ENCODE results near the gene CLIC1. TPM values are rescaled to one million over a fixed set of nuclear protein-coding genes. Genes with fewer than 3 reads are reported as not detected.

CLIC1 gene
- 454 and 463 TPM in 2 replicates for total RNA-seq
- 555 and 599 TPM in 2 replicates for polyA plus RNA-seq

DNA sequence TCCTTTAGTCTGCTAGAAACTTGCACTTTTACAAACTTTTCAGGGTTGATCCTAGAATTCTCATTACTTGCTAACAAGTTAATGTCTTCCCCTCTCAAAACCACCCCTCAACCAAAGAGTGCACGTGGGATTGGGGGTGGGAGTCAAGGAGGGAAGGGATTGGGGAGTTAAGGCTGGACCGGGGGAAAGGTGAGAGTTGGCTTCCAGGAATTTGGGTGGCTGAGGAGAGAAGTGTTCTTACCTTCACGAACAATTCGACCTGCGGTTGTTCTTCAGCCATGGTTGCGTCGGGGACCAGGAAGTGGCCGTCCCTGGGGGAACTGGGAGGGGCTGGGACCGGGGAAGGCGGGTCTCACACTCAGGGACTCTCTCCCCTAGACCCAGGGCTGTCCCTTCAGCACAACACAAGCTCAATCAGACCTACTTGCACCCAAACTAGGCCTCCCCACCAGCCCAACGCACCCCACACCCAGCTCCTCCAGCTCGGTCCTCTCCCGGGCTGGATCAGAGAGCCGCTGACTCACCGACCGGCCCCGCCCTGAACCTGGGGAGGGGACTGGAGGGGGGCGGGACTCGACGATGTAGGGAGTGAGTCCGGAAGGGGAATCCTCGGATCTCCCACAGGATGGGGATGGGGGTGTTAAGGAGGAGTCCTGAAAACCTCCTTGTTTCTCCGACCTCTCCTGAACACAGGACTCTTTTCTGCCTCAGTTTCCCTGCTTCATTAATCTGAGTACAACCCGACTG, at the start of gene CLIC1:
TSS of gene CLIC1 (minus strand) at position 510 of the 747 bp plus-strand sequence. CDS start at position 280, 230 bp downstream.
- H2AFZ ChIP-seq = peak within 1 kb of the TSS; percentile 40
- DNase-seq (ENCODE audit: low spot score) = peak; percentile 94
- no peak for TF ChIP-seq EZH2 (IDR thresholded peaks at IDR 0.05; ENCODE audit: borderline replicate concordance)
- TF ChIP-seq, protein P1, sequence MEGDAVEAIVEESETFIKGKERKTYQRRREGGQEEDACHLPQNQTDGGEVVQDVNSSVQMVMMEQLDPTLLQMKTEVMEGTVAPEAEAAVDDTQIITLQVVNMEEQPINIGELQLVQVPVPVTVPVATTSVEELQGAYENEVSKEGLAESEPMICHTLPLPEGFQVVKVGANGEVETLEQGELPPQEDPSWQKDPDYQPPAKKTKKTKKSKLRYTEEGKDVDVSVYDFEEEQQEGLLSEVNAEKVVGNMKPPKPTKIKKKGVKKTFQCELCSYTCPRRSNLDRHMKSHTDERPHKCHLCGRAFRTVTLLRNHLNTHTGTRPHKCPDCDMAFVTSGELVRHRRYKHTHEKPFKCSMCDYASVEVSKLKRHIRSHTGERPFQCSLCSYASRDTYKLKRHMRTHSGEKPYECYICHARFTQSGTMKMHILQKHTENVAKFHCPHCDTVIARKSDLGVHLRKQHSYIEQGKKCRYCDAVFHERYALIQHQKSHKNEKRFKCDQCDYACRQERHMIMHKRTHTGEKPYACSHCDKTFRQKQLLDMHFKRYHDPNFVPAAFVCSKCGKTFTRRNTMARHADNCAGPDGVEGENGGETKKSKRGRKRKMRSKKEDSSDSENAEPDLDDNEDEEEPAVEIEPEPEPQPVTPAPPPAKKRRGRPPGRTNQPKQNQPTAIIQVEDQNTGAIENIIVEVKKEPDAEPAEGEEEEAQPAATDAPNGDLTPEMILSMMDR (IDR thresholded peaks at IDR 0.05; ENCODE audit: poor library complexity) = no peak
- no peak for TF ChIP-seq EZH2phosphoT487 (IDR thresholded peaks at IDR 0.05; ENCODE audit: low read depth, severe bottlenecking, unreplicated experiment)
- H3K36me3 ChIP-seq (replicated peaks; ENCODE audit: insufficient read depth, low read depth) = no peaks in the 10 kb centered on the region
- H4K20me1 ChIP-seq (ENCODE audit: insufficient read depth, poor library complexity, severe bottlenecking) = peaks cover 15% of the 10 kb centered on the region
- WGBS (ENCODE audit: low lambda C conversion rate, missing lambda C conversion rate) = 1% methylated on average over 22 of the region's 24 CpGs
- peak within 1 kb of the TSS; percentile 91 for H3K4me2 ChIP-seq
- no peaks in the 10 kb centered on the region for H3K27me3 ChIP-seq
- H3K4me1 ChIP-seq (ENCODE audit: insufficient read depth) = peaks cover 41% of the 10 kb centered on the region
- no peaks in the 10 kb centered on the region for H3K9me3 ChIP-seq (ENCODE audit: low read depth)
- H3K79me2 ChIP-seq = peaks cover 56% of the 10 kb centered on the region
- H3K27ac ChIP-seq = peak within 1 kb of the TSS; percentile 99
- H3K4me3 ChIP-seq = peak within 1 kb of the TSS; percentile 99
- no peaks in the 10 kb centered on the region for H3K9me2 ChIP-seq (replicated peaks; ENCODE audit: insufficient read depth)

DNA sequence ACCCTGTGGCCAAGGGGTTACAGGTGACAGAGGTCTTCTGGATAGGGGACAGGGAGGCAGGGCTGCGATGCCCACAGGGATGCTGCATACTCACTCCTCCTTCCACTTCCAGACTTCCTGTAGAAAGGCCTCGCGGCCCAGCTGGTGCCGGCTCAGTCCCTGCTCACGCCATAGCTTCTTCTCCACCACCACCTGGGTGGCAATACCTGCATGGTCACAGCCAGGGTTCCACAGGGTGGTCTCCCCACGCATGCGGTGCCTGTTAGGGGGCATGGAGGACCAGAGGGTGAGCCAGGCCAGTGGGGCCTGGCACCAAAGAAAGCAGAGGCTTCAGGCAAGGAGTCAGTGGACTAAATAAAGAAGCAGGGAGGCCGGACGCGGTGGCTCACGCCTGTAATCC, 49.1 kb upstream of the CLIC1 start:
- Histone ChIP-seq H3K9me2 (replicated peaks; ENCODE audit: insufficient read depth) (no peaks in the 10 kb centered on the region), H3K27ac (no peak overlapping the region), H3K9me3 (ENCODE audit: low read depth) (no peaks in the 10 kb centered on the region), H3K4me1 (ENCODE audit: insufficient read depth) (no peaks in the 10 kb centered on the region), H4K20me1 (ENCODE audit: insufficient read depth, poor library complexity, severe bottlenecking) (no peaks in the 10 kb centered on the region), H3K27me3 (no peaks in the 10 kb centered on the region), H3K79me2 (peaks cover 3% of the 10 kb centered on the region), H2AFZ (no peak overlapping the region), H3K4me3 (no peak overlapping the region), H3K4me2 (no peak overlapping the region), H3K36me3 (replicated peaks; ENCODE audit: insufficient read depth, low read depth) (no peaks in the 10 kb centered on the region)
- TF ChIP-seq, protein P1 (IDR thresholded peaks at IDR 0.05; ENCODE audit: poor library complexity) = no peak
- no peak for TF ChIP-seq EZH2phosphoT487 (IDR thresholded peaks at IDR 0.05; ENCODE audit: low read depth, severe bottlenecking, unreplicated experiment)
- over 99% methylated on average over 11 of the region's 11 CpGs for WGBS (ENCODE audit: low lambda C conversion rate, missing lambda C conversion rate)
- no peak for DNase-seq (ENCODE audit: low spot score)

DNA sequence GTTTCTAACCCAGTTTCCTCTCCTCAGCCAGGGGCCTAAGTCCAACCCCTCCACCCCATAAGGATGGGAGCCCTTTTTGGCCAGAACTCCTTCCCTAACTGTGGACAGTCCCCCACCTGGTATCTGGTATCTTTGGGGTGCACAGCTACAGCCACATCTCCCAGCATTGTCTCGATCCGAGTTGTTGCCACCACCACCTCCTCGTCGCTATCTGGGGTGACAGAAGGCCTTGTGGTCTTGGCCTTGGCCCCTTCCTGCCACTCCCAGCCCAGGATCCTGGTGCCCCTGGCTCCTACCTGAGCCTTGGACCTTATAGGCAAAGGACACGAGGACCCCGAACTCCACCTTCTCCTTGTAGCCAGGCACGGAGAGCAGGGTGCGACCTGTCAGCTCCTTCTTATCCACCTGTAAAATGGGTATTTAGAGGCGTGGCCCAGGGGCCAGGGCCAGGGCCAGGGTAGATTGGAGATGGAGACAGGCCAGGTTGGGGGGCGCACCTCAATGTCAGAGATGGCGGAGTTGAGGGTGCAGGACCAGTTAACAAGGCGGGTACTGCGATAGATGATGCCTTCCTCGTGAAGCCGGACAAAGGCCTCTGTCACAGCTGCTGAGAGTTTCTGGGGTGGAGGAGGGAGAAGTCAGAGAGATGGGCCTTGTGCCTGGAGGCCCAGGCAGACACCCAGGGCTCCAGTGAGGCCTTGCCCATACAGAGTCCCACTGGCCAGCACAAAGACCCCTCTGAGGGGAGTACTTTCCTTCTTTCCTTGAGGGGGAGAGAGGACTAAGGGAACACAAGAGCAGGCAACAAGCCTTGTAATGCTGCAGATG, 48.0 kb upstream of the CLIC1 start:
- 96% methylated on average over 15 of the region's 15 CpGs for WGBS (ENCODE audit: low lambda C conversion rate, missing lambda C conversion rate)
- TF ChIP-seq, protein P1 (IDR thresholded peaks at IDR 0.05; ENCODE audit: poor library complexity) = no peak
- TF ChIP-seq EZH2 (IDR thresholded peaks at IDR 0.05; ENCODE audit: borderline replicate concordance) (no peak), EZH2phosphoT487 (IDR thresholded peaks at IDR 0.05; ENCODE audit: low read depth, severe bottlenecking, unreplicated experiment) (no peak)
- no peaks in the 10 kb centered on the region for H3K36me3 ChIP-seq (replicated peaks; ENCODE audit: insufficient read depth, low read depth)

More for the DNA sequence above, 48.0 kb upstream of the CLIC1 start:
- no peak overlapping the region for H3K4me2 ChIP-seq
- H3K4me1 ChIP-seq (ENCODE audit: insufficient read depth) = no peaks in the 10 kb centered on the region
- no peaks in the 10 kb centered on the region for H3K9me2 ChIP-seq (replicated peaks; ENCODE audit: insufficient read depth)
- no peak overlapping the region for H3K27ac ChIP-seq
- no peaks in the 10 kb centered on the region for H4K20me1 ChIP-seq (ENCODE audit: insufficient read depth, poor library complexity, severe bottlenecking)
- no peak overlapping the region for H3K4me3 ChIP-seq
- no peaks in the 10 kb centered on the region for H3K9me3 ChIP-seq (ENCODE audit: low read depth)
- H2AFZ ChIP-seq = no peak overlapping the region
- no peak for DNase-seq (ENCODE audit: low spot score)
- H3K27me3 ChIP-seq = no peaks in the 10 kb centered on the region
- H3K79me2 ChIP-seq = peaks cover 2% of the 10 kb centered on the region
